Hippocampal formation (tissue), 2 donors: ENCODE results near the gene RAB8B.

Experiments used
- DNase-seq, 2 donors: peaks; one replicate each; lab custom pipeline; 2025; lab: John Stamatoyannopoulos, UW

RAB8B gene

GRCh38 chr15:63313825-63314224 lies 124.4 kb downstream of the RAB8B start:
- no peak for DNase-seq

- DNase-seq: no peak
These were observed 125.0 kb downstream of the RAB8B start for GRCh38 chr15:63314409-63314808.
